ENCODE measurements around the gene ADM2. TPM values are rescaled to one million over a fixed set of nuclear protein-coding genes. Genes with fewer than 3 reads are reported as not detected.

The ADM2 gene
- total and polyA plus RNA-seq, 2 of the 13 experiments (the other 11 are each of a cell fraction or from before 2014, with no cell fraction given), result 1.2 to 3.0 TPM

- TF ChIP-seq, protein P1, sequence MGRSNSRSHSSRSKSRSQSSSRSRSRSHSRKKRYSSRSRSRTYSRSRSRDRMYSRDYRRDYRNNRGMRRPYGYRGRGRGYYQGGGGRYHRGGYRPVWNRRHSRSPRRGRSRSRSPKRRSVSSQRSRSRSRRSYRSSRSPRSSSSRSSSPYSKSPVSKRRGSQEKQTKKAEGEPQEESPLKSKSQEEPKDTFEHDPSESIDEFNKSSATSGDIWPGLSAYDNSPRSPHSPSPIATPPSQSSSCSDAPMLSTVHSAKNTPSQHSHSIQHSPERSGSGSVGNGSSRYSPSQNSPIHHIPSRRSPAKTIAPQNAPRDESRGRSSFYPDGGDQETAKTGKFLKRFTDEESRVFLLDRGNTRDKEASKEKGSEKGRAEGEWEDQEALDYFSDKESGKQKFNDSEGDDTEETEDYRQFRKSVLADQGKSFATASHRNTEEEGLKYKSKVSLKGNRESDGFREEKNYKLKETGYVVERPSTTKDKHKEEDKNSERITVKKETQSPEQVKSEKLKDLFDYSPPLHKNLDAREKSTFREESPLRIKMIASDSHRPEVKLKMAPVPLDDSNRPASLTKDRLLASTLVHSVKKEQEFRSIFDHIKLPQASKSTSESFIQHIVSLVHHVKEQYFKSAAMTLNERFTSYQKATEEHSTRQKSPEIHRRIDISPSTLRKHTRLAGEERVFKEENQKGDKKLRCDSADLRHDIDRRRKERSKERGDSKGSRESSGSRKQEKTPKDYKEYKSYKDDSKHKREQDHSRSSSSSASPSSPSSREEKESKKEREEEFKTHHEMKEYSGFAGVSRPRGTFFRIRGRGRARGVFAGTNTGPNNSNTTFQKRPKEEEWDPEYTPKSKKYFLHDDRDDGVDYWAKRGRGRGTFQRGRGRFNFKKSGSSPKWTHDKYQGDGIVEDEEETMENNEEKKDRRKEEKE (IDR thresholded peaks at IDR 0.05), result no peak
- TF ChIP-seq TSC22D2 (CRISPR knock-in tag; IDR thresholded peaks at IDR 0.05; ENCODE audit: borderline replicate concordance) (0 out of 2 replicates have a peak, but pooled peaks have one; percentile 51), ZNF883 (CRISPR knock-in tag; IDR thresholded peaks at IDR 0.05; ENCODE audit: not compliant biosample characterization) (no peak), ONECUT2 (CRISPR knock-in tag; IDR thresholded peaks at IDR 0.05) (no peak), ARID4A (CRISPR knock-in tag; IDR thresholded peaks at IDR 0.05; ENCODE audit: borderline replicate concordance) (peak; percentile 38), TBL1XR1 (IDR thresholded peaks at IDR 0.05; ENCODE audit: borderline replicate concordance, low read length, partially characterized antibody) (no peak), ZBED4 (CRISPR knock-in tag; IDR thresholded peaks at IDR 0.05; ENCODE audit: borderline replicate concordance) (peak; percentile 49; the same call in 1 of the 2 replicates), GABPB1 (CRISPR knock-in tag; IDR thresholded peaks at IDR 0.05) (peak; percentile 32; the same call in 1 of the 2 replicates), ZNF451 (CRISPR knock-in tag; IDR thresholded peaks at IDR 0.05) (0 out of 2 replicates have a peak, but pooled peaks have one; percentile 39), ZFY (CRISPR knock-in tag; IDR thresholded peaks at IDR 0.05) (peak; percentile 84)
- TF ChIP-seq, protein P2, sequence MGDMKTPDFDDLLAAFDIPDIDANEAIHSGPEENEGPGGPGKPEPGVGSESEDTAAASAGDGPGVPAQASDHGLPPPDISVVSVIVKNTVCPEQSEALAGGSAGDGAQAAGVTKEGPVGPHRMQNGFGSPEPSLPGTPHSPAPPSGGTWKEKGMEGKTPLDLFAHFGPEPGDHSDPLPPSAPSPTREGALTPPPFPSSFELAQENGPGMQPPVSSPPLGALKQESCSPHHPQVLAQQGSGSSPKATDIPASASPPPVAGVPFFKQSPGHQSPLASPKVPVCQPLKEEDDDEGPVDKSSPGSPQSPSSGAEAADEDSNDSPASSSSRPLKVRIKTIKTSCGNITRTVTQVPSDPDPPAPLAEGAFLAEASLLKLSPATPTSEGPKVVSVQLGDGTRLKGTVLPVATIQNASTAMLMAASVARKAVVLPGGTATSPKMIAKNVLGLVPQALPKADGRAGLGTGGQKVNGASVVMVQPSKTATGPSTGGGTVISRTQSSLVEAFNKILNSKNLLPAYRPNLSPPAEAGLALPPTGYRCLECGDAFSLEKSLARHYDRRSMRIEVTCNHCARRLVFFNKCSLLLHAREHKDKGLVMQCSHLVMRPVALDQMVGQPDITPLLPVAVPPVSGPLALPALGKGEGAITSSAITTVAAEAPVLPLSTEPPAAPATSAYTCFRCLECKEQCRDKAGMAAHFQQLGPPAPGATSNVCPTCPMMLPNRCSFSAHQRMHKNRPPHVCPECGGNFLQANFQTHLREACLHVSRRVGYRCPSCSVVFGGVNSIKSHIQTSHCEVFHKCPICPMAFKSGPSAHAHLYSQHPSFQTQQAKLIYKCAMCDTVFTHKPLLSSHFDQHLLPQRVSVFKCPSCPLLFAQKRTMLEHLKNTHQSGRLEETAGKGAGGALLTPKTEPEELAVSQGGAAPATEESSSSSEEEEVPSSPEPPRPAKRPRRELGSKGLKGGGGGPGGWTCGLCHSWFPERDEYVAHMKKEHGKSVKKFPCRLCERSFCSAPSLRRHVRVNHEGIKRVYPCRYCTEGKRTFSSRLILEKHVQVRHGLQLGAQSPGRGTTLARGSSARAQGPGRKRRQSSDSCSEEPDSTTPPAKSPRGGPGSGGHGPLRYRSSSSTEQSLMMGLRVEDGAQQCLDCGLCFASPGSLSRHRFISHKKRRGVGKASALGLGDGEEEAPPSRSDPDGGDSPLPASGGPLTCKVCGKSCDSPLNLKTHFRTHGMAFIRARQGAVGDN (CRISPR knock-in tag; IDR thresholded peaks at IDR 0.05), result peak; percentile 40
Measured at GRCh38 chr22:50507421-50507990, 26.2 kb downstream of the ADM2 start, which contains the start of gene LMF2 (continued).

Data from HepG2 (cell line).